ENCODE data around the gene PRR12.

Gene PRR12

DNA sequence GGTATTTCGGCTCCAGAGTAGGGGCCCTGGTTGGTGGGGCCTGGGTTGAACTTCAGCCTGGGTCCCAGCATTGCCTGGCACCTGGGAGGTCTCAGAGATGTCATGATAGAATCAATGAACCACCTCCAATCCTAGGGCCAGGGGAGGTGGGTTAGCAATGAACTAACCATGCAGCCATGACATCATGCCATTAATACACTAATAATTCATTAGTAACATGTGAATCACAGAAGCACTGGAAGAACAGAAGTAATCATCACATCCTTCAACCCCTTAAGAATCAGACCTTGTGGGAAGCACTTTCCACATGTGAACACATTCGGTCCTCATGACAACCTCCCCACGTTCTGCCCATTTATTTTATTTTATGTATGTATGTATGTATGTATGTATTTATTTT, 17.6 kb upstream of the PRR12 start:
- Mint-ChIP-seq H3K27me3 (no peaks in the 10 kb centered on the region), H3K27ac (no peak overlapping the region), H3K4me3 (no peak overlapping the region), H3K9me3 (no peaks in the 10 kb centered on the region), H3K4me1 (peaks cover 9% of the 10 kb centered on the region), H3K36me3 (peaks cover 2% of the 10 kb centered on the region)
- ATAC-seq (ENCODE audit: low read depth) (no peak), DNase-seq (ENCODE audit: low spot score in 2 of 2) (no peak)

DNA sequence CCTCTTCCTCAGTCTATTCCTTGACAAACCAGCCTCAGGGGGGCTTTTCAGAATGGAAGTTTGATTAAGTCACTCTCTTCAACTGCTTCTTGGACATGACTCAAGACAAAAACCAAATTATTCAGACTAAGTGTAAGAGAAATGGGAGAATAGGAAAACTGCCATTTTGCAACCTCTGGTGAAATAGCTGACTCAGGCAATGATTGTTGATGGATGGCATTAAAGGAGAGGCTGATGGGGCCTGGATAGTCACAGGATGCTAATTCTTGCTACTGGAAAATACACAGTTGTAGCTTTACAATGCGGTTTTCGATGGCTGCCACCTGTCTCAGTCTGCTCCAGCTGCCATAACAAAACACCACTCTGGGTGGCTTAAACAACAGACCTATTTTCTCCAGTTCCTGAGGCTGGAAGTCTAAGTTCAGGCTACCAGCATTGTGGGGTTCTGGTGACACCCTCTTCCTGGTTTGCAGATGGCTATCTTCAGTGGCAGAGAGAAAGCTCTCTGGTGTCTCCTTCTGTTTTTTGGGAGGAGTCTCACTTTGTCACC, 16.7 kb upstream of the PRR12 start:
- Mint-ChIP-seq H3K36me3 (peaks cover 2% of the 10 kb centered on the region), H3K27ac (no peak overlapping the region), H3K4me1 (peaks cover 12% of the 10 kb centered on the region), H3K9me3 (no peaks in the 10 kb centered on the region), H3K4me3 (no peak overlapping the region), H3K27me3 (no peaks in the 10 kb centered on the region)
- DNase-seq (ENCODE audit: low spot score in 2 of 2) (no peak), ATAC-seq (ENCODE audit: low read depth) (no peak)

DNA sequence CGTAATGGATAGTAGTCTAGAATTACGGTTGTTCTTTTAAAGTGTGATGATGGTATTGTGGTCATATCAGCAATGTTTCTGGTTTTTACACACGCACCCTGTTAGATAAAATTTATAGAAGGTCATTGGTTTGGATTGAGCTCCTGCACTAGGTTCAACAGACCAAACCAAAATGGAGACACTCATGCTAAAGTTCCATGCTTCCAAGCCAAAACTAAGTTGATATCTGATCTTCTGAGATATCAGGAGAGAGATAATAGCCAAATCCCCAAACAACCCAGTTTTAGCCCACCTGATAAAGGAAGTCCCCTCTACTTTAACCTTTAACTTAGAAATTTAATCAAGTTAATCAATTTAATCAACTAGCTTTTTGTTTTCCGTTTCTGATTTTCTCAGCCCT, 11.8 kb upstream of the PRR12 start:
- peaks cover 16% of the 10 kb centered on the region for H3K4me1 Mint-ChIP-seq
- ATAC-seq (ENCODE audit: low read depth), result no peak
- no peak overlapping the region for H3K27ac Mint-ChIP-seq
- H3K9me3 Mint-ChIP-seq, result no peaks in the 10 kb centered on the region
- H3K27me3 Mint-ChIP-seq, result no peaks in the 10 kb centered on the region
- peak overlapping the region; percentile 56 for H3K4me3 Mint-ChIP-seq
- H3K36me3 Mint-ChIP-seq, result peaks cover 2% of the 10 kb centered on the region
- no peak for DNase-seq (ENCODE audit: low spot score in 2 of 2)

DNA sequence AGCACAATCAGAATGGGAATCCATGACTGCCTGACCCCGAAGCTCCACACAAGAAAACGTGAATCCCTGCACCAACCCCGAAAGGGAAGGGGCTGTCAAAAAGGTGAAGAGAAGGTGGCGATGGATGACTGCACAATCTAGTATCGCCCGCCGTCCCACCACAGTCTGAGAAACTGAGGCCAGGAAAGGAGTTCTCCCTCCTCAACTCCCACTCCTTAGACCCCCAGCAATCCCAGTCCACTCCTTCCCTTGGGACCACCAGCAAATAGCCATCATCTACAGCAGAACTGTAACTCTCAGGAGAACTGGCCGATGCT, 11.1 kb upstream of the PRR12 start:
- ATAC-seq (ENCODE audit: low read depth) (no peak), DNase-seq (ENCODE audit: low spot score in 2 of 2) (no peak)
- H3K27ac Mint-ChIP-seq, result peak overlapping the region; percentile 87
- H3K4me1 Mint-ChIP-seq, result peaks cover 16% of the 10 kb centered on the region
- no peaks in the 10 kb centered on the region for H3K36me3 Mint-ChIP-seq
- H3K9me3 Mint-ChIP-seq, result no peaks in the 10 kb centered on the region
- H3K4me3 Mint-ChIP-seq, result peak overlapping the region; percentile 90
- H3K27me3 Mint-ChIP-seq, result no peaks in the 10 kb centered on the region

DNA sequence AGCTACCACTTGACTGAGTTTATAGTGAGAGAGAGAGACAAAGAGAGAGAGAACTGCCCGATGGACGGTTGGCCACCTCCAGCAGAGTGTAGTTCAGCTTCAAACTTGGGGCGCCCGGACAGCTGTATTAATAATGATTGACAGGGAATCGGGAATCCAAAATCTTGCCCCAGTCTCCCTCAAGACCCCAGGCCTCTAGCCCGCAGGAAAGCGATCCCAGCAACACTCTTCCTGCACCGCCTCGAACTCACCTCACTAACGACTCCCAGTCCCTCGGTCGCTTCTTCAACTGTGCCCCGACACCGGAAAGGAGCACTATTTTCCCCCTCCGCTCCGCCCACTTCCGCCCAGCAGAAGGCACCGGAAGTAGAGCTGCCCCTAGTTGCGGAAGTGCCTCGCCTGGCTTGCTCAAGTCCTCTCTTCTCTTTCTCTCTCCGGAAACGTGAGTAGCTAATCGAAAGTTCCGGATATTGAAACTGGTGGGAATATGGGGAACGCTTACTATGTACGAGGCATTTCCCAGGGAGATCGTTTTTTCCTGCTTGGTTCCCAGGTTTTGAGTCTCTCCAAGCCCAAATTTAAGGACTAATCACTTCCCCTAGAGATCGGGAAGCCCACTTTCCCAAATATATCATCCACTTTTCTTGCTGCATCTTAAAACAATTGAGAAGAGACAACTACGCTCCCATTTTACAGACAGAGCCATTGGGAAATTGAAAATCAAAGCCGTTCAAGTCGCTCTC, 10.5 kb upstream of the PRR12 start, which contains the start of gene NOSIP:
Gene NOSIP, minus strand, starts transcription at position 293 of the 743 bp plus-strand sequence. CDS start 19,865 bp downstream, outside the sequence.
- ATAC-seq (ENCODE audit: low read depth) (peak; percentile 100), DNase-seq (ENCODE audit: low spot score in 2 of 2) (peak; percentile 91 to 93)
- no peaks in the 10 kb centered on the region for H3K27me3 Mint-ChIP-seq
- H3K4me1 Mint-ChIP-seq, result peaks cover 16% of the 10 kb centered on the region
- no peaks in the 10 kb centered on the region for H3K36me3 Mint-ChIP-seq
- H3K4me3 Mint-ChIP-seq, result peak within 1 kb of the TSS; percentile 90
- peak within 1 kb of the TSS; percentile 87 for H3K27ac Mint-ChIP-seq
- H3K9me3 Mint-ChIP-seq, result no peaks in the 10 kb centered on the region

DNA sequence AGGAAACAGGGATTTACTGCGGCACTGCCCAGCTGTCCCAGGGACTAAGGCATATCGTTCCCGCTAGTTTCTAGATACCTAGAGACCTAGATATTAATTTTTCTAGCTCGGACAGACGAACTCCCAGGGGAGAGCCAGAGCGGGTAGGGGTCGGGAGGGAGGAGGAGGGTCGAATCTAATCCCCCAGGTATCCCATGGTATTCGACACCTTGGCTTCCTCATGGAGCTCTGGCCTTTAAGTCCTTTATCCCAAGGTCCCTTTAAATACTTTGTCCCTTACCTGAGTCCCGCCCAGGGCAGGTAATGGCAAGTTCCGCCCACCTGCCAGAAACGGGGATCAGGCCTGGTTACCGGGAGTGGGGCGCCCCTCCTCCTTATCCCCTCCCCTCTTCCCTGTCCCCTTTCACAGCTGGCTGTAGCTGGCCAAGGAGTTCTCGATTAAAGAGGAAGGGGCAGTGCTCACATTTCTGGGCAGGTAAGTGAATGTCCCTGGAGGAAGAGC, 9.9 kb upstream of the PRR12 start, which contains the start of gene PRRG2:
Gene PRRG2, plus strand, starts transcription at position 310 of the 502 bp plus-strand sequence. CDS start 1,904 bp downstream, outside the sequence.
- Mint-ChIP-seq H3K4me3 (peak within 1 kb of the TSS; percentile 90), H3K36me3 (no peaks in the 10 kb centered on the region), H3K4me1 (peaks cover 16% of the 10 kb centered on the region), H3K27ac (peak within 1 kb of the TSS; percentile 87), H3K27me3 (no peaks in the 10 kb centered on the region), H3K9me3 (no peaks in the 10 kb centered on the region)
- ATAC-seq (ENCODE audit: low read depth) (no peak), DNase-seq (ENCODE audit: low spot score in 2 of 2) (no peak)

DNA sequence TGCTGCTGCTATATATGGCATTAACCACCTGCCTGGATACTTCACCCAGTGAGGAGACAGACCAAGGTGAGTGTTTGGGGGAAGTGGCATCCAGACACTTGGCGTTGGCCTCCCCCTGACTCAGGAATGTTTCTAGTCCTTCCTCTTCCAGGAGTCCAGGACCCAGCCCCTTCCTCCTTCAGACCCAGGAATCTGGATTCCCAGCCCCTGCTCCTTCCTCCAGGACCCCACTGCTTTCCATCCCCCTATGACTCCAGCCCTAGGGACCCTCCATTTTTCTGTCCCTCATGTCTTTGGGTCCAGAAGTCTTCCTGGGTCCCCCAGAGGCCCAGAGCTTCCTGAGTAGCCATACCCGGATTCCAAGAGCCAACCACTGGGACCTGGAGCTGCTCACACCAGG, 7.7 kb upstream of the PRR12 start:
- Mint-ChIP-seq H3K9me3 (no peaks in the 10 kb centered on the region), H3K4me1 (peaks cover 16% of the 10 kb centered on the region), H3K4me3 (no peak overlapping the region), H3K36me3 (no peaks in the 10 kb centered on the region), H3K27me3 (no peaks in the 10 kb centered on the region), H3K27ac (no peak overlapping the region)
- DNase-seq (ENCODE audit: low spot score in 2 of 2) (no peak), ATAC-seq (ENCODE audit: low read depth) (no peak)

DNA sequence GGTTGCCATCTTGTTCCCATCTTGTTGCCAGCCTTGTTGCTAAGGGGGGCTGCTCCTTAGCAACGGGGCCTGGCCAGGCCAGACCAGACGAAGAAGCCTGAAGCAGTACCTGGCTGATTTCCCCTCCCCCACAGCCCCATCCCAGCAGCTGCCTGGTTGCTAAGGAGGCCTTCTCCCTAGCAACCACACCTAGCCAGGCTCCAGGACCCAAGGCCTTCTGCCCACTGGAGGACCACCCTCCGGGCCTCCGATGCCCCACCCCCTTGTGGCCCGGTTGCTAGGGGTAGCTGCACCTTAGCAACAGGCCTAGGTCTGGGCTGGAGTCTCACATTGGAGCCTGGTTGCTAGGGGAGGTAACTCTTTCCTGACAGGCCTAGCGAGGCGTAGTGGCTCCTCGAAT, 6.0 kb upstream of the PRR12 start:
- Mint-ChIP-seq H3K4me1 (peaks cover 12% of the 10 kb centered on the region), H3K27me3 (no peaks in the 10 kb centered on the region), H3K9me3 (no peaks in the 10 kb centered on the region), H3K27ac (no peak overlapping the region), H3K4me3 (no peak overlapping the region), H3K36me3 (no peaks in the 10 kb centered on the region)
- ATAC-seq (ENCODE audit: low read depth) (no peak), DNase-seq (ENCODE audit: low spot score in 2 of 2) (no peak)

DNA sequence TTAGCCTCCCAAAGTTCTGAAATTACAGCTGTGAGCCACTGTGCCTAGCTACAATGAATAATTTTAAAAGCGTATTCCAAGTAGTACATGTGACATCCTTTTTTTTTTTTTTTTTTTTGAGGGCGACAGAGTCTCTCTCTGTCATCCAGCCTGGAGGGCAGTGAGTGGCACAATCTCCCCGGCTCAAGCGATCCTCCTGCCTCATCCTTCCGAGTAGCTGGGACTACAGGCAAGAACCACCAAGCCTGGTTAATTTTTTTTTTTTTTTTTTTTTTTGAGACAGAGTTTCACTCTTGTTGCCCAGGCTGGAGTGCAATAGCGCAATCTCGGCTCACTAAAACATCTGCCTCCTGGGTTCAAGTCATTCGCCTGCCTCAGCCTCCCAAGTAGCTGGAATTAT, 3.8 kb upstream of the PRR12 start:
- H3K27me3 Mint-ChIP-seq, result no peaks in the 10 kb centered on the region
- no peaks in the 10 kb centered on the region for H3K9me3 Mint-ChIP-seq
- no peak overlapping the region for H3K27ac Mint-ChIP-seq
- no peak overlapping the region for H3K4me3 Mint-ChIP-seq
- peaks cover 6% of the 10 kb centered on the region for H3K4me1 Mint-ChIP-seq
- ATAC-seq (ENCODE audit: low read depth) (no peak), DNase-seq (ENCODE audit: low spot score in 2 of 2) (no peak)
- no peaks in the 10 kb centered on the region for H3K36me3 Mint-ChIP-seq

DNA sequence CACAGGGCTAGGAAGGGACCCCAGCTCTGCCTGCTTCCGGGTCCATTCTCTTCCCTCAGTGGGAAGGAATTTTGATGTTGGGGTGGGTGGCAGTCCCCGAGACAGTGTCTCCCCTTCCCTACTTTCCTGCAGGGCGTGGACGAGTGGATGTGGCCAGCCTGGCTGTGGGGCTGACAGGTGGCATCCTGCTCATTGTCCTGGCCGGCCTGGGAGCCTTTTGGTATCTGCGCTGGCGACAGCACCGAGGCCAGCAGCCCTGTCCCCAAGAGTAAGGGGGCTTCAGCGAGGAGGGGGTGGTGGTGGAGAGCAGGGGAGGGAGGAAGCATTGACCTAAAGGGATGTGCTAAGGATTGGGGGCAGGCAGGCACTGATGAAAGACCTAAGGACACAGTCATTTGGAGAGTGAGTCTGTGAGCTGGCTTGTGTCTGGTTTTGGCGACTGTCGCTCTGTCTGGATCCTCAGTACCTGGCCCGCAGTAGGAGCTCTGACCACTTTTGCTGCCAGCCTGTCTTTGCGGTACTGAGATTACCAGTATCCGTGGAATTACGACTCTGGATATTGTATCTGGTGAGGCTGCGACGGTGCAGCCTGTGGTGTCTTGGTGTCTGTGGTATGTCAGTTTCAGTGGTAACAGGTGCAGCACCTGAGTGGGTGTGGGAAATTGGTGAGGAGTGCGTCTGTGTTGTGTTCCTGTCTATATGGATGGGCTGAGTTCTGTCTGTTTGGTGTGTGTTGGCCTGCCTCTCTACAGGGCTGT, 2.4 kb upstream of the PRR12 start:
- no peak overlapping the region for H3K4me3 Mint-ChIP-seq
- peaks cover 14% of the 10 kb centered on the region for H3K4me1 Mint-ChIP-seq
- H3K27ac Mint-ChIP-seq, result no peak overlapping the region
- peaks cover 2% of the 10 kb centered on the region for H3K36me3 Mint-ChIP-seq
- ATAC-seq (ENCODE audit: low read depth) (no peak), DNase-seq (ENCODE audit: low spot score in 2 of 2) (no peak)
- H3K27me3 Mint-ChIP-seq, result no peaks in the 10 kb centered on the region
- no peaks in the 10 kb centered on the region for H3K9me3 Mint-ChIP-seq

DNA sequence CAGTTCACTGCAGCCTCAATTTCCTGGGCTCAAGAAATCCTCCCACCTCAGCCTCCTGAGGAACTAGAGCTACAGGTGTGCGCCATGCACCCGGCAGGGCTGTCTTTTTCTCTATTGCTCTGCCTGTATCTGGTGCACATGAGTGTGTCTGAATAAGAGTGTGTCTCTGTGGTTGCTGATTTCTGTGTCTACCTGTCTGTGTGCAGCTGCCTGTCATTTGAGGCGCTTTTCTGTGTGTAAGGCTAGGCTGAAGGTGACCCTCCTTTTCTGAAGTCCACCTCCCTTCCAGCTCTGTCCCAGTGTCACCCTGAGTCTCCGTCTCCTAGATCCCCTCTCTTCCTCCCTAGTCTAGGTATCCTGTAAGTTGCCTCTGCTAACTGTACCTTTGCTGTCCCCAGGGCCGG, 1.5 kb upstream of the PRR12 start:
- H3K4me1 Mint-ChIP-seq, result peaks cover 24% of the 10 kb centered on the region
- H3K27ac Mint-ChIP-seq, result peak overlapping the region; percentile 16
- ATAC-seq (ENCODE audit: low read depth), result no peak
- no peak overlapping the region for H3K4me3 Mint-ChIP-seq
- H3K27me3 Mint-ChIP-seq, result no peaks in the 10 kb centered on the region
- no peaks in the 10 kb centered on the region for H3K9me3 Mint-ChIP-seq
- H3K36me3 Mint-ChIP-seq, result peaks cover 12% of the 10 kb centered on the region
- DNase-seq (ENCODE audit: low spot score in 2 of 2), result no peak

DNA sequence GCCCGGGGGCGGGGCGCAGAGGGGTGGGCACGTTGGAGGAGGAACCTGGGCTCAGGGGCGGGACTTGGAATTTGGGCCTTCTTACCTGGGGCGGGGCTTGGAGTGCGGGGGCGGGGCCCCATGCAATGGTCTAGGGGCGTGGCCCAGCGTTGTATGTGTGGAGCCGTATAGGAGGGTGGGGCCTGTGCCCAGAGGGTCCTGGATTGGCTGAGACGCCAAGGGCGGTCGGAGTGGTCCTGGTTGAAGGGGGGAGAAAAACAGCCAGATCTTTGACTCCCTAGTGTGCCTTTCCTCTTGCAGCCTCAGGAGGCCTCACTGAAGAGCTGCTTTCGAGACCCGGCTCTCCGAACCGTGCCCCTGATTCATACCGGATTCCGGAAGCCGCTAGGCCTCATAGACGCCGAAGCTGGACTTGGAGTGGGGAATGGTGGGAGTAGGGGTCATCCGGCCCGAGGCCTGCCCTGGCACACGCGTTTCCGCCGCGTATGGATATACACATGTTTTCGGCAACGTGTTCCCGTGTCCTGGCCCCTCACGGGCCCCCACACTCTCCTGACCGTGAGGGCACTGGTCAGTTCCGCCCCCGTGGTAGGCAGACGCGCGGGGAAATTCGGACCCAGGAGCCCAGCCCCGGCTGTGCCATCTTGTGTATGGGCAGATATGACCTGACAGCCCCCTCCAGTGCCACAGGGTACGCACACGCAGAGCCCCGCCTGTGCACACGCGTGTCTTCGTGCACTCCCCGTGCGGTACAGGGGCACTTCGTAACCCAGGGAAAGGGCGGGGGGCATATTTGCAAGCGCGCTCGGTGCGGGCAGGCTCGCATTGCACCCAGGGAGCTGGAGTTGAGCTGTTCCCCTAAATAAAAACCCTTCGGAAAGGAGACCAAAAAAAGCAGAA, 661 bp upstream of the PRR12 start:
- peak; percentile 76 for ATAC-seq (ENCODE audit: low read depth)
- Mint-ChIP-seq H3K36me3 (peaks cover 13% of the 10 kb centered on the region), H3K27ac (peak overlapping the region; percentile 16)

DNA sequence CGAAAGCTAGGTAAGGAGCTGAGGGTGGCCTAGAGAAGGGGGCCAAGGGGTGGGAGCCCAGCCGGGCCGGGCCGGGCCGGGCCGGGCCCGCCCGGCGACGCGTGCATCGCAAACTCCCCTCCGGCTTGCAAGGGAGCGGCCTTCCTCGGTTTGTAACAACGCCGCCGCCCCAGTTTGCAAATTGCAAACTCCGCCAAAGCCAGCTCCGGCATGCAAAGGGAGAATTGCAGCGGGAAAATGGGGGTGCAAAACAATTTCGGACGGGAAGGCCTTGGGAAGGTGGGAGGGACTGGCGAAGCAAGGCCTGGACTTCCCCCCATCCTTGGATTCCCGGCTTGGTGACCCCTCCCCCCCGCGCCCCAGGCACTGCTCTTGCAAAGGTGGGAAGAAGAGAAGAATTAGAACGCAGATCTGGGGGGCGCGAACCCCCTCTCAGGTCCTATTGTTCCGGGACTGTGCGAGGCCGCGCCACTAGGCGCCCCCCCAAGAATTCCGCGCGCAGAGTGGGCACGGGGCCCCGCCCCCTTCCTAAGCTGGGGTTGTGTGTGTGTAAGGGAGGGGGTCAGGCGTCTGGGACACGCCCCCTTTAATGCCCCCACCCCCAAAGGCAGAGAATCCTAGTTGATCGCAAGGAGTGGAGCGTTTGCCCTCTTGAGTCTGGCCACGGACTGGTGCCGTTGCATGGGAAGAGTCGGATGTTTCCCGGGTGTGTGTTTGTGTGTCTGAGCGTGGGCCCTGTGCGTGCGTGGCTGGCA, 926 bp downstream of the PRR12 start:
- Mint-ChIP-seq H3K36me3 (peaks cover 17% of the 10 kb centered on the region), H3K4me3 (peak overlapping the region; percentile 71), H3K9me3 (no peaks in the 10 kb centered on the region), H3K27me3 (no peaks in the 10 kb centered on the region), H3K27ac (peak overlapping the region; percentile 71), H3K4me1 (peaks cover 25% of the 10 kb centered on the region)
- DNase-seq (ENCODE audit: low spot score in 2 of 2), result peak in 1 of 2 donors; percentile 33
- no peak for ATAC-seq (ENCODE audit: low read depth)

More for the DNA sequence above, 661 bp upstream of the PRR12 start:
- H3K9me3 Mint-ChIP-seq, result no peaks in the 10 kb centered on the region
- peaks cover 25% of the 10 kb centered on the region for H3K4me1 Mint-ChIP-seq
- DNase-seq (ENCODE audit: low spot score in 2 of 2), result peak; percentile 86 to 97
- no peaks in the 10 kb centered on the region for H3K27me3 Mint-ChIP-seq
- peak overlapping the region; percentile 71 for H3K4me3 Mint-ChIP-seq
